Measurements from ENCODE around the gene CNGA2. TPM values are rescaled to one million over a fixed set of nuclear protein-coding genes. Genes with fewer than 3 reads are reported as not detected.

The CNGA2 gene
- total and polyA plus RNA-seq, 2 donors: not detected

DNA sequence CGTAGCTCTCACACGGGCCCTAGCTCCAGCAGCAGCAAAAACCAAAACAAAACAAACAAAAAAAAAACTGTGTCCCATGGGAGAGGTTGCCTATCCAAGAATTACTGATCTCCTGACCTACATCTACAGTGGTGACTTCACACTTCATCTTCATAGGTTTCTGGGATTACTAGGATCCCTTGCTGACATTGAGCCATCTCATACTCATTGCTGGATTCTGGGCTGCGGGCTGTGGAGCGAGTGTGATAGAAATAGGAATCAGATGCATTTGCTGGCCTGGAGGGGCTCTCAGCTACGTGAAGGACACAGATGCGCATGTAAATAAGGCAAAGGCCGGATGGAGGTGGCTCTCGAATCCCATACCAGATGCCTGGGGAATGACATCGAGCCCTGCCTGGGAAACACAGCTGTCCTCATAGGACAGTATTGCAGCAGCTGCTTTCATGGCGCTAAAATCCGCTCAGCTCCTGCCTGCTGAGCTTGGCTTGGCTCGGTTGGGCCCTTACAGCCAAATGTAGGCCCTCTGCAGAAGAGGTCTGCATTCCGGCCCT is 41.7 kb downstream of the CNGA2 start:
- no peak for DNase-seq (ENCODE audit: extremely low spot score)
- Histone ChIP-seq H3K27ac (ENCODE audit: low read depth) (no peak overlapping the region), H3K4me1 (ENCODE audit: insufficient read depth) (no peaks in the 10 kb centered on the region), H3K4me3 (ENCODE audit: low read depth, low read length) (no peak overlapping the region), H3K36me3 (ENCODE audit: insufficient read depth) (no peaks in the 10 kb centered on the region)
- WGBS: 58% methylated on average over 13 of the region's 13 CpGs

DNA sequence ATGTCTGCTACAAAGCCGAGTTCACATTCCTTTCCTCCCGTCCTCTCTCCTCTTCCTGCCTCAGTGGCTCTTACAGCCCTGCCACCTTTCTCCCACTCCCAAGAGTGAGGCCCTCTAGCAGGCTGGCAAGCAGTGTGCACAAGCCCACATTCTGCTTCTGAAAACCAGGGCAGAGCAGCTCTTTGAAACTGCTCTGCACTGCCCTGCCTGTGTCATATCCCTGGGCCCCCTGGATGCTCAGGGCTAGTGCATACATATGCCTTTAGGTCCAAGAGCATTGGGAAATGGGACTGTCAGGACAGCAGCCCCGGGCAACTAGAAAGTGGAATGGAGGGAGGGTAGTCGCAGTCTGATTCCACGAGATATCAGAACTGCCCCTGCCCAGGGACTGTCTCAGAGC is 42.4 kb downstream of the CNGA2 start:
- Histone ChIP-seq H3K27ac (ENCODE audit: low read depth) (no peak overlapping the region), H3K36me3 (ENCODE audit: insufficient read depth) (no peaks in the 10 kb centered on the region), H3K4me3 (ENCODE audit: low read depth, low read length) (no peak overlapping the region), H3K4me1 (ENCODE audit: insufficient read depth) (no peaks in the 10 kb centered on the region)
- DNase-seq (ENCODE audit: extremely low spot score): no peak
- WGBS: 78% methylated on average over 5 of the region's 5 CpGs

DNA sequence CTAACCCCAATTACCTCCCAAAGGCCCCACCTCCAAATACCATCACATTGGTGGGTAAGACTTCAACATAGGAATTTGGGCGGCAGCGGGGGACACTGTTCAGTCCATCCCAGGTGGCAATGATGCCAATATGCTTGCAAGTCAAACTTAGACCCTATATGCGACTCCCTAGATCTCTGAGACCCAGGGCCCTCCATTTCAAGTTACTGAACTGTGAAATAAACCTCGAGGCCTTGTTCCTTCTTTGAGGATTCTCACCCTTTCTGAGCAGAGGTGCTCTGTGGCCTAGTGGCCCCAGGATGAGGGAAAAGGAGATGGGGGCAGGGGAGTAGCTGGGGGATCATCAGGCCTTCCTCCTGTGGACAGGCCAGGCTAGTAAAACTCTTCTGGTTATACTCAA is 44.7 kb downstream of the CNGA2 start:
- Histone ChIP-seq H3K4me1 (ENCODE audit: insufficient read depth) (no peaks in the 10 kb centered on the region), H3K4me3 (ENCODE audit: low read depth, low read length) (no peak overlapping the region), H3K36me3 (ENCODE audit: insufficient read depth) (no peaks in the 10 kb centered on the region), H3K27ac (ENCODE audit: low read depth) (no peak overlapping the region)
- 94% methylated on average over 4 of the region's 4 CpGs for WGBS
- no peak for DNase-seq (ENCODE audit: extremely low spot score)

DNA sequence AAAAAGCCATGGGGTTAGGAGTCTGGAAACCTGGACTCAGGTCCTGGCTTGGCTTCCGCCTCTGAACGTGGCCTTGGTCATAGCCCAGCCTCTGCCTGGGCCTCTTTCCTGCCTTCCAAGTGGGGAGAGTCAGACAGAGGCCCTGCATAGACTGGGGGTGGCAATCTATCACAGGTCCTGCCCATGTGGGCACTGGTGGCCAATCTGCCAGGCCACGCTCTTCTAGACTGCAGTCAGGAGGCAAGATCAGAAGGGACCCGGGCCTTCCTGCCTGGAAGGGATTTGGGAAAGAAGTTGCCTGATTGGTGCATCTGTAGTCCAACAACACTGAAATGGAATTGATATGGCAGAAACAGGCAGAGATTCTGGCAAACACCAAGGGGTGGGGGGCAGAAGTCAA is 46.1 kb downstream of the CNGA2 start:
- DNase-seq (ENCODE audit: extremely low spot score): no peak
- Histone ChIP-seq H3K36me3 (ENCODE audit: insufficient read depth) (no peaks in the 10 kb centered on the region), H3K27ac (ENCODE audit: low read depth) (no peak overlapping the region), H3K4me1 (ENCODE audit: insufficient read depth) (no peaks in the 10 kb centered on the region), H3K4me3 (ENCODE audit: low read depth, low read length) (no peak overlapping the region)
- 93% methylated on average over 4 of the region's 4 CpGs for WGBS

DNA sequence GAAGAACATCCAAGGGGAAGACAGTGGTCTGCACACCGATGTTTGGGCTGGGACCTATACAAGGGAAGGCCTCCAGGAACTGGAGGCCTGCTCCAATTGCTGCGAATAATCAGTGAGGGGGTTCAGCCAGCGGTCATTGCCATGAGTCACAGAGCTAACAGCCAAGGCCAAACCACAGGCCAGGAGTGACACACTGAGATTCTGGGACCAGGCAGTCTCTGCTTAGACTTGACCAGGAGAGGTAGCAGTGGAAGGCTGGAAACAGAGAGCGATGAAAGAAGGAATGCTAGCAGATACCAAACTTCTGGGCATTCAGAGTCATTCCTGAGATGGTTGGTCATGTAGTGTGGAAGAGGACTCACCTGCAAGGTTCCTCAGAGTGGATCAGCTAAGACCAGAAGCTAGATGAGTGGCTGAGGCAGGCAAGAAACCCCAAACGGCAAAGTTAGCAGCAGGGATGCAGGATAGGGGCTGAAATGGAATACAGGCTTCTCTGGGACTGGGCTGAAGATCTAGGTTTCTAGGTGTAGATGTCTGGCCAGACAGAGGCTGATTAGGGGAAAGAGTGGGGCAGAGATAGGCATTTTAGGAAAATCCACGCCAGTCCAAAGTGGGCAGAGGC is 54.7 kb downstream of the CNGA2 start:
- no peak overlapping the region for H3K4me3 ChIP-seq (ENCODE audit: low read depth, low read length)
- H3K4me1 ChIP-seq (ENCODE audit: insufficient read depth): no peaks in the 10 kb centered on the region
- no peaks in the 10 kb centered on the region for H3K36me3 ChIP-seq (ENCODE audit: insufficient read depth)
- DNase-seq (ENCODE audit: extremely low spot score): no peak
- WGBS: 56% methylated on average over 6 of the region's 6 CpGs
- H3K27ac ChIP-seq (ENCODE audit: low read depth): no peak overlapping the region

DNA sequence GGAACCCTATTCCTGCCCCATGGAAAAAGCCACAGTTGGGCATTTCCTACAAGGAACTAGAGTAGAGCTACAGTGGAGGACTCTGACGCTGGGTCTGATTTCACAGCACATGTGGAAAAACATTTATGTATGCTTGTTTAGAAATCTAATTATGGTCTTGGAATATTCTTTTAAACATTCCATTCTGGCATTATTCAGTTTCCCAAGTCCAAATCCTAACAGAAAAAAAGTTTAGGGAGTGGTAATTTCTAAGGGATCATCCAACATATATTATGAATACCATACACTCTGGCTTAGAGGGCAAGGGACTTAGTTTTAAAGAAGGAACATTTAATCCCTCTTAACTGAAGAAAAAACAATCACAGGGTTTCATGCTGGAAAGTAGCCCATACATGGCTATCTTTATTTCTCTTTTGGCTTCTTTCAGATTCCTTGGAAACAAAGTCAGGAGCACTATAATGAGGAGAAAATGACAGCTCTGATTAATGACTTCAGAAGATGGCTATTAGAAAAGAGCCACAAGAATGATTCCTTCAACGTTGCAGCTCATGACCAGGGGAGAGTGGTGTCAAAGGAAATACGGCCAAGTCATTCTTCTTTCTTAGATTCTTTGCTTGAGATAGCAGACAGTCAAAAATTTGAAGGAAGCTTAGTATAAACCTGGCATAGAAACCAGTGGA is 56.1 kb downstream of the CNGA2 start:
- WGBS: 33% methylated on average over 3 of the region's 3 CpGs
- DNase-seq (ENCODE audit: extremely low spot score): no peak
- H3K4me1 ChIP-seq (ENCODE audit: insufficient read depth): no peaks in the 10 kb centered on the region
- no peak overlapping the region for H3K4me3 ChIP-seq (ENCODE audit: low read depth, low read length)
- no peaks in the 10 kb centered on the region for H3K36me3 ChIP-seq (ENCODE audit: insufficient read depth)
- H3K27ac ChIP-seq (ENCODE audit: low read depth): no peak overlapping the region

DNA sequence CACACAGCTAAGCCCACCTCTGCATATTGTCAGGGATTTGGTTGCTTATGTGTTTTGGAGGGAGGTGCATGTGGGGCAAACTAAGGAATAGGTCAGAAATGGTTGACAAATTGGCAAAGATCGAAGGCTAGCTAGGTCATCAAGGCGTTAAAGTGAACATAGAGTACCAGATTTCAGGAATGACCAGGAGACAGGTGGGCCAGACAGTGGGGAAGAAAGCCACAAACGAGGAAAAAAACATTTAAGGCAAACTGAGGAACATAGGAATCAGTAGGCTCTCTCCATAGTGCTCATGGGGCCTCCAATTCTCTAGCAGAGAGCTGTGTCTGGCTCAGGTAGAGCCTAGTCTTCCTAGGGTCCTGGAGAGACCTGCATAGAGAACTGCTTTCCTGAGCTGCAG is 57.4 kb downstream of the CNGA2 start:
- Histone ChIP-seq H3K36me3 (ENCODE audit: insufficient read depth) (no peaks in the 10 kb centered on the region), H3K4me3 (ENCODE audit: low read depth, low read length) (no peak overlapping the region), H3K27ac (ENCODE audit: low read depth) (no peak overlapping the region), H3K4me1 (ENCODE audit: insufficient read depth) (no peaks in the 10 kb centered on the region)
- DNase-seq (ENCODE audit: extremely low spot score): no peak
- 87% methylated on average over 3 of the region's 3 CpGs for WGBS

DNA sequence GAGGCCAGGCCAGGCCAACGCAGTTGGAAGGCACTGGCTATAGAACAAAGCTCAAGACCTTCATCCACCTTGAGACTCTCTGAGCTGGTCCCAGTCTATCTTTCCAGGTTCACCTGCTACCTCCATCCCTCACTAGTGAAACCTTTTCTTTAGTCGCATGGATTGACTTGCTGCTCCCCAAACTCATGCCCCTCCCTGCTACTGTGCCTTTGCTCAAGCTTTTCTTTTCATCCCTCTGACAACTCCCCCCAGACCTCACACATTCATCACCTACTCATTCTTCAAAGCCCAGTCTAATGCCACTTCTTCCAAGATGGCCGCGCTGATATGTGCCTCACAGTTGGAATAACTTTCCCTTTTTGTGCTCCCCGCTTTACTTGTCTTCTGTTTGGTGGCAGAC is 58.0 kb downstream of the CNGA2 start:
- no peak for DNase-seq (ENCODE audit: extremely low spot score)
- no peaks in the 10 kb centered on the region for H3K36me3 ChIP-seq (ENCODE audit: insufficient read depth)
- no peak overlapping the region for H3K4me3 ChIP-seq (ENCODE audit: low read depth, low read length)
- no peaks in the 10 kb centered on the region for H3K4me1 ChIP-seq (ENCODE audit: insufficient read depth)
- no peak overlapping the region for H3K27ac ChIP-seq (ENCODE audit: low read depth)
- WGBS: 93% methylated on average over 5 of the region's 5 CpGs

DNA sequence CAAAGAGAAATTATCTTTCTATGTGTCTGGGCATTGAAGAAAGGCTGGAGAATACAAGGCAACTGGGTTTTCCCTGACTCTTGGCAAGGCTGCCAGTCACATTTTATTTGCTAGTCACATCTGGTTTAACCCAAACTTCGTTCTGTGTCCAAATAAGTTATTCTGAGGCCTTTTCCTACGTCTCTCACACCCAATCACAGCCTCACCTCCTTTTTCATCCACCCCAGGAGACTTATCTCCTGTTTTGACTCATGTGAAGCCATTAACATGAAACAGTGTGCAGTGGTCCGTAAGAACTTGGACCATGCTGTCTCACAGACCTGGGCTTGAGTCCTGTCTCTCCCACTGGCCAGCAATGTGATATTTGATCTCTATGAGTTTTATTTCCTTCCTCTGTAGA is 59.3 kb downstream of the CNGA2 start:
- Histone ChIP-seq H3K27ac (ENCODE audit: low read depth) (no peak overlapping the region), H3K4me1 (ENCODE audit: insufficient read depth) (no peaks in the 10 kb centered on the region), H3K36me3 (ENCODE audit: insufficient read depth) (no peaks in the 10 kb centered on the region), H3K4me3 (ENCODE audit: low read depth, low read length) (no peak overlapping the region)
- 68% methylated on average over 3 of the region's 3 CpGs for WGBS
- no peak for DNase-seq (ENCODE audit: extremely low spot score)

Other genes starting within 250 kb of the CNGA2 start
- gene PASD1, start 171.1 kb upstream of the CNGA2 start, total RNA-seq: not detected
- gene PASD1, start 171.1 kb upstream of the CNGA2 start, polyA plus RNA-seq: not detected
- 15.2 TPM for gene PRRG3, start 39.3 kb upstream of the CNGA2 start, total RNA-seq
- gene PRRG3, start 39.3 kb upstream of the CNGA2 start, polyA plus RNA-seq: 1.3 TPM
- gene FATE1, start 18.7 kb upstream of the CNGA2 start, total RNA-seq: not detected
- 0.13 TPM for gene FATE1, start 18.7 kb upstream of the CNGA2 start, polyA plus RNA-seq
- not detected for gene MAGEA4, start 178.1 kb downstream of the CNGA2 start, total RNA-seq
- gene MAGEA4, start 178.1 kb downstream of the CNGA2 start, polyA plus RNA-seq: not detected
- 81.1 TPM for gene GABRE, start 239.9 kb downstream of the CNGA2 start, total RNA-seq
- 9.1 TPM for gene GABRE, start 239.9 kb downstream of the CNGA2 start, polyA plus RNA-seq

Data from urinary bladder (tissue), 4 donors.